UCSD-AML1 (cell line): ENCODE measurements around the gene OSCP1.

Experiments
- DNase-seq: peaks from one replicate; lab custom pipeline; 2025; ENCODE audit not compliant: unreplicated experiment; lab: John Stamatoyannopoulos, UW

Gene OSCP1

DNA sequence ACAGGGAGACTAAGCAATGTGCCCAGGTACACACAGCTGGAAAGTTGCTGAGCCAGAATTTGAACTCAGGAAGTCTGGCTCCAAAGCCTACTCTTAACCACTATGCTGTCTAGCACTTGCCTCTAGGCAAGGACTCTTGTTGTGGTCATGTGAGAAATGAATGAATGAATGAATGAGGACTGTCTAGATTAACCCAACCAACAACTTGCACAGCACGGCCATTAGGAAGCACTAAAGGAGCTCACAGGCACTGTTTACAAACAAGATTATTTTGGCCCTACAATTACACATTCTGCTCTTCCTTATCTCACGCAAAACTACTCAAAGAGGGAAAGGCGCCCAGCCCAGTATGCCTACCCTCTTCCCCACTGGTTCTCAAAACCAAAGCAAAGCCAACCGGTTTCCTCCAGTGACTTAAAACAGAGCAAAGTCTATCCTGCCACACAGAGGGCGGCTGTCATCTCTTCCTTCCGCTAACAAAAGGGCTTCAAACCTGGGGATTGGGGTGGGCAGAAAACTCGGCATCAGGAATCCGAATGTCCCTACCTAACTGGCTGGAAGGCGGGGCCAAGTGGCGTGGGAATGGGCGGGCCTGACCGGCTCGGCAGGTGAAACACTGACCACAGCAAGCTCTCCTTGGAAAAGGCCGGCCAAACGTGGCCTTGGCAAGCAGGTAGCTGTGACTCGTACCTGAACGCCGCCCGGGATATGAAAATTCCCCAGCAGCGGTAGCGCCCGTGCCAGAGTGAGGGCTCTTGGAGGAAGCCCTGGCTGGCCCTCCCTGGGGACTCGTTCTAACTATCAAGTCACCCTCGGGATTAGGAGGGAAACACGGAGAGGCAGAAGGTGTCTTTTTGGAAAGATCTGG lies 65.5 kb downstream of the OSCP1 start:
- DNase-seq: peak; percentile 70

- no peak for DNase-seq
Observed at GRCh38 chr1:36383240-36383639, 67.0 kb downstream of the OSCP1 start.

DNA sequence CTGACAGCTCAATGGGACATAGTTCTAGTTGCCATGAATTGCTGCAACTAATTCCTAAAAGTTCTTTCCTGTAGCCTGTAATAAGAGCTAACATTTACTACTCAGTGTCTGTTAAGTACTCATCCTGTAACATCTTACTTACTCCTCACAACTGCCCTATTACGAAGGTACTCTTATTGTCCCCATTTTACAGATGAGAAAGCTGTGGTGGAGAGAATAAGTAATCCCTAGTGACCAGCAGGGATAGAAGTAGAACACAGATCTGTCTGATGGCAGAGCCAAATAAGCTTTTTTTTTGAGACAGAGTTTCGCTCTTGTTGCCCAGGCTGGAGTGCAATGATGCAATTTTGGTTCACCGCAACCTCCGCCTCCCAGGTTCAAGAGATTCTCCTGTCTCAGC lies 67.6 kb downstream of the OSCP1 start:
- no peak for DNase-seq

GRCh38 chr1:36382231-36382630 lies 68.0 kb downstream of the OSCP1 start:
- DNase-seq: no peak

DNA sequence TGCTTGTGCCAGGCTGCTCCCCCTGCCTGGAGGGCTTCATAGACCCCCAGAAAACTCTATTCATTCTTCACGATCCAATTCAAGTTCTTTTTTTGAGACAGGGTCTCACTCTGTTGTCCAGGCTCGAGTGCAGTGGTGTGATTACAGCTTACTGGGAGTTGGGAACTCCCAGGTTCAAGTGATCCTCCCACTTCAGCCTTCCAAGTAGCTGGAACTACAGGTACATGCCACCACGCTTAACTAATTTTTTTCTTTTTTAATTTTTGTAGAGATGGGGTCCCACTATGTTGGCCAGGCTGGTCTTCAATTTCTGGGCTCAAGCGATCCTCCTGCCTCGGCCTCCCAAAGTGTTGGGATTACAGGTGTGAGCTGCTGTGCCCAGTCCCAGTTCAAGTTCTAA lies 68.8 kb downstream of the OSCP1 start:
- no peak for DNase-seq

DNA sequence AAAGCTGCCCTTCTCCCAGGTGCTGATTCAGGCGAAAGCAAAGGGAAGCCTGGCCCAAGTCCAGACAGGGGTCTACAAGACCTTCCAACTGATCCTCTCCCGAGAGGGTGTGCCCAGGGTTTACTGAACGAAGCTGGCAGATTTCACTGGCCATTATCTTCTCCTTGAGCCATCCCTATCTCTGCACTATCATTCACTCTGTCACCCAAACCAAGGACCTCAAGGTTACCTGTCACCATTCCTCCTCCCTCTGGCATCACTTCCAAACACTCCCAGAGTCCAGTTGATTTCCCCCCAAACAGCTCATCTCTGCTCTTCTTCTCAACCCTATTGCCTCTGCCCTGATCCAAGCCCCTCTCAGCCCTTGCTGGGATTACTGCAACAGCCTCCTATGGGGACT lies 69.5 kb downstream of the OSCP1 start:
- DNase-seq: no peak

DNA sequence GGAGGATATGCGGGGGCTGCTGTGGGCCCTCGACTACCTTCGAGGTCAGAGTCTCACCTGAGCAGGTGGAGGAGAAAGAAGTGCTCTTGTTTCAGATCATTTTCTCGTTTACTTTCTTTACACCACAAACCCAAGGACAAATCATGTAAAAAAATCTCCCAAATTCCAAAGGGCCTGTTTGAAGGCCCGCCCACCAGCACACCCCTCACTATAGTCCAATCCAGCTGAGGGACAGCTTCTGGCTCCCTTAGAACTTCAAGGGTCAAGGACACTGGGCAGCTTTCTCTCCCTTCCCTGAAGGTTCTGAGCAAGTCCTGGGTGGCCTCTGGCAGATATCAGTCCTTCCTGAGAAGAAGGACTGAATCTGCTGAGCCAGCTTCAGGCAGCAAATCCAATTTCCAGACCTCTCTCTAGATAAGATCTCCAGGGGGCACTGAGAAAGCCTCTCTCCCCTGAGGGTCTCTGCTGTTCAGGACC lies 70.1 kb downstream of the OSCP1 start:
- DNase-seq: no peak

DNA sequence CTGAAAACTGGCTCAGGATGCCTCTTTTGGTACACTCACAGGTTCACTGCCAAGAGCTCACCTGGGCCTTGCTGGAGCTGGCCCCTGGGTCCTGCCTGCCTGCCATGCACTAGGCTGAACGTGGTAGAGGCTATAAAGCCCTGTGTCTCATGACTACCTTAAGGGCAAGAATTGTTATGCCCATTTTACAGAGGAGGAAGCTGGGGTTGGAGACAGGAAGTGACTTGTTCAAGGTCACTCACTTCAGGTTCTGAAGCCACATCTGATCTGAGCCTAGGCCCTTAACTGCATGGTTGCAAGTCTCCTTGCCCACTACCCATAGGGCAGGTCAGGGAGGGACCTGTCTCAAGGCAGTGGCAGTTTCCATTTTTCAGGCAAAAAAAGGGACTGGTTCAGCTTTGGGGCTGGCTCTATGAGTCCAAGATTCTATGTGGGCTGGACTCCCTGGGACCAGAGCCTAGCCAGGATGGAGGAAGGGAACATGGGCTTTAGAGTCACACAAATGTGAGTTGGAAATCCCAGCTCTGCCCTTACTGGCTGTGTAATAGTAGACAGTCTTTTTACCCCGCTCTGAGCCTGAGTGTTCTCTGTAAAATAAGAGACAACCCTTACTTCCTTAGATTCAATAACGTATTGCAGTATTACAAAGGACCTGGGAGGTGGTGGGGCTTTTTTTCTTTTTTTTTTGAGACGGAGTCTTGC lies 72.3 kb downstream of the OSCP1 start:
- DNase-seq: no peak

DNA sequence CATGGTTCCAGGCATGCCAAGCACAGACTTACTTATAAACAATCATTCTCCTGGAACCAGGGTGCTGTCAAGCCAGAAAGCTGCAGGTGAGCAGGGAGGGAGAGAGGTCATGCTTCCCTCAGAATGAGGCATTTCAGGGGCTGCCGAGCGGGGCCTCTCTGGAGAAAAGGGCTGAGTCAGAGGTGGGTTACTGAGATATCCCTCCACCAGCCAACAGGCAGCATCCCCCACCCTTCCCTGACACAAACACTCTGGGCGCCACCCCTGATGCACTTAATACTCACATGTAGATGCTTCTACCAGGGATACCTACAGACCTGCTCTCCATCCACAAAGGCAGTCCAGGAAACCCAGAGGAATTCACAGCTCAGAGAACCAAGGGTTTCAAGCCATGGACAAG lies 77.6 kb downstream of the OSCP1 start:
- DNase-seq: no peak

DNA sequence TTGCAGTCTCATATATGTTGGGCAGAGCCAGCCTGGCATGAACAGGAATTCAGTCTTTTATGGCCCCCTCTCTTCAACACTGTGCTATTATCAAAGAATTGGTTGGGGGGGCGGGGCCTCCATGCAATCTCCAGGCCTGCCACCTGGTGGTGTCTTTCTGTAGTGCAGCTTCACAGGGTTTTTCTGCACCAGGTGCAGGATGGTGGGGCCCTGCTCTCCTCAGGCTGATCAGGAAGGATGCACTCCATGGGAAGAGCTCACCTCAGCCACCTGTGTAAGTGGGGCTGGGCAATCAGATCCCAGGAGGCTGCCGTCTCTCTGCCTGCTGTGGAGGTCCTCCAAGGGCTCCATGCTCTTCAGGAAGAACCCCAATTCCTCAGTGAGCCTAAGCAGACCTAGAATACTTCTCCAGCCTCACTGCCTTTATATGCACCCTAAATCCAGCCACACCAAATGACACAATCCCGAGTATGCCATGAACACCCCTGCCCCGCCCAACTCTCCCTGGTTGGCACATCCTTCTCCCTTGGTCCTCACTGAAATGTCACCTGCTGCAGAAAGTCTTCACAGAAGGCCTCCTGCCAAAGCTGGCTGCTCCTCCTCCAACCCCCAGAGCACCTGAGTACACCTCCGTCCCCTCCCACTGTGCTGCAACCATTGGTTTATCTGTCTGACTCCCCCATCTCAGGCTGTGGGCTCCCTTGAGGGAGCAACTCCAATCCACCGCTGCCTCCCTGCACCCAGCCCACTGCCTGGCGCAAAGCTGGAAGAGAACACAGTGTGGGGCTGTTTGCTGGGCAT lies 81.0 kb downstream of the OSCP1 start:
- peak; percentile 71 for DNase-seq
